Activated CD4-positive, alpha-beta T cell treated with anti-CD3 and anti-CD28 coated beads for 24 hours (primary cell): ENCODE data around the gene HBG2.
"Not testable (repeated sequence)": the region's sequence is repeated elsewhere in the genome, so short reads cannot be mapped to it uniquely, and the experiment has no call there.

ENCODE experiments used
- DNase-seq, 2 donors: peaks; one replicate each; pipeline ENCODE4 v3.0.0-alpha.2; 2020; ENCODE audit warnings: low read depth in 2 of 2

The HBG2 gene

DNA sequence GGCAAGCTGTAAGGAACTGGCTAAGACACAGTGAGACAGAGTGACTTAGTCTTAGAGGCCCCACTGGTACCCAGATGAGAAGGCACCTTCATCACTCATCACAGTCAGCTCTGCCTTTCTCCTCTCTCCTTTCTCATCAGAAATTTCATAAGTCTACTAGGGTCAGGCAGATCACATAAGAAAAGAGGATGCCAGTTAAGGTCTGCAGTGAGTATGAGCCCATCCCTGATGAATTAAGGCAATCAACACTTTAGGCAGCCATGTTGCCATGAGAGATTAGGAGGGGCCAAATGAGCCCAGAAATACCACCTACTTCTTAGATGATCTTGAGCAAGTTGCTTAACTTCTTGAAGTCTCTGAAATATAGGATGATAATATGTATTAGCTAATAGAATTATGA lies 27.0 kb upstream of the HBG2 start:
- DNase-seq = no peak

DNA sequence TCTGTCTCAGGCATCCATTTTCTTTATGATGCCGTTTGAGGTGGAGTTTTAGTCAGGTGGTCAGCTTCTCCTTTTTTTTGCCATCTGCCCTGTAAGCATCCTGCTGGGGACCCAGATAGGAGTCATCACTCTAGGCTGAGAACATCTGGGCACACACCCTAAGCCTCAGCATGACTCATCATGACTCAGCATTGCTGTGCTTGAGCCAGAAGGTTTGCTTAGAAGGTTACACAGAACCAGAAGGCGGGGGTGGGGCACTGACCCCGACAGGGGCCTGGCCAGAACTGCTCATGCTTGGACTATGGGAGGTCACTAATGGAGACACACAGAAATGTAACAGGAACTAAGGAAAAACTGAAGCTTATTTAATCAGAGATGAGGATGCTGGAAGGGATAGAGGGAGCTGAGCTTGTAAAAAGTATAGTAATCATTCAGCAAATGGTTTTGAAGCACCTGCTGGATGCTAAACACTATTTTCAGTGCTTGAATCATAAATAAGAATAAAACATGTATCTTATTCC lies 26.1 kb upstream of the HBG2 start:
- DNase-seq = no peak

DNA sequence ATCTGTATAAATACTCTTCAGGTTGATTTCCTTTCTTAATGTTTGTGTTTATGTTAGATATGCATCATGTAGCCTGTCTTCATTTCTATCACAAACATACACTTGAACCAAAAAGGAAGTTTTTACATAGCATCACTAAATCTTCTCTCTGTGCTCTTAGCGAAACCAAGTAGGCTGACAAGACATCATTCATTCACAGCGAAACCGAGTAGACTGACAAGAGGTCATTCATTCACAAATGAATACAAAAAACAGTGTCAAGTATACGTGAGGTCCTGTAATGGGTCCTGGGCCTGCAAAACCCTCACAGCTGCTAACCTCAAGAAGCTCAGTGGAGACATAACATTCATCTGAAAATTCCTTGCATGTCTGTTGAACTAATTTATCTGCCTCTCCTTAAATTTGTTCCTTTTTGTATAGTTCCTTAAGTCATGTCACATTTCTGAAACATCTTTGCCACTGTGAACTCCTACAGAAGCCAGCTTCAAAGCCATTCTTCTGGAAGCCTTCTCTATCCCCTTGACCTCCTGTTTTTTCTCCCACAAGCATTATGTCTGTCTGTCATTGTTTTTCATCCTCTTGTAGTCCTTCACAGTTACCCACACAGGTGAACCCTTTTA lies 25.0 kb upstream of the HBG2 start:
- DNase-seq = no peak

DNA sequence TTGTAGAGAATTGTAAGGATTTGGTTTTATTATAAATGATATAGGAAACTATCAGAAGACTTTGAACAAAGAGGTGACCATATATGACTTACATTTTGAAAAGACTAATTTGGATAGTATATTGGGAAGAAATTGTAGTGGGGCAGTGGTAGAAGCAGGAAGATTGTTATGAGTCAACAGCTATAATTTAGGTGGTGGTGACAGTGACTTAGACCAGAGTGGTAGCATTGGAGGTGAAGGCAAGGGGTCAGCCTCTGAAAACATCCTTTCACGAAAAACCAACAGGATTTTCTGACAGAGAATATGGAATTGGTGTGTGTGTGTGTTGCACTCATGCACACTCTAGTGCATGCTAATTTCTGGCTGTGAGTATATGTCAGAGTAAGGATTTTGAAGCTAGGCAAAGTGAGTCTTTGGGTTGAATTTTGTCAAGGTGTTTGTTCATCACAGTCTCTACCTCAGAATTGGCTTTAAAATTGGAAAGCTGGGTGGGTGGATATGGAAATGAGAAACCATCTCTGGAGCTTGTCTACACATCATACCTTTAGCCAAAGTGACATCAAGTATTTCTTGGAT lies 23.3 kb upstream of the HBG2 start:
- DNase-seq = no peak

DNA sequence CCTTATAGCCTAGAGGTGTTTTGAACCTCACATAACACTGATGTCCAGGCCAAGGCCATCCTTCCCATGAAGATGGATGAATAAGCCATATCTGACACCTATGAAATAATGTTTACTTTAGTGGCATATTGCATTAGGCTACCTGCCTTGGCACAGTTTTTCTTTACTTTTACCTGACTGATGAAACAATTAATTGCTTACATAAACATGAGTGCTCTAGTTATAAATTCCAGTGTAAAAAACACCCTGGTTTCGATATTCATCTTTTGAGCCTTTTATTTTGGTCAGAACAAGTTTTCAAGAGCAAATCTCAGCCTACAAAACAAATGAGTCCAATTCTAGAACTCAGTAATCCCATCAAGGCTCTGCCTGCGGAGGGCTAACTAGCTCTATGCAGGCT lies 22.1 kb upstream of the HBG2 start:
- DNase-seq = no peak

DNA sequence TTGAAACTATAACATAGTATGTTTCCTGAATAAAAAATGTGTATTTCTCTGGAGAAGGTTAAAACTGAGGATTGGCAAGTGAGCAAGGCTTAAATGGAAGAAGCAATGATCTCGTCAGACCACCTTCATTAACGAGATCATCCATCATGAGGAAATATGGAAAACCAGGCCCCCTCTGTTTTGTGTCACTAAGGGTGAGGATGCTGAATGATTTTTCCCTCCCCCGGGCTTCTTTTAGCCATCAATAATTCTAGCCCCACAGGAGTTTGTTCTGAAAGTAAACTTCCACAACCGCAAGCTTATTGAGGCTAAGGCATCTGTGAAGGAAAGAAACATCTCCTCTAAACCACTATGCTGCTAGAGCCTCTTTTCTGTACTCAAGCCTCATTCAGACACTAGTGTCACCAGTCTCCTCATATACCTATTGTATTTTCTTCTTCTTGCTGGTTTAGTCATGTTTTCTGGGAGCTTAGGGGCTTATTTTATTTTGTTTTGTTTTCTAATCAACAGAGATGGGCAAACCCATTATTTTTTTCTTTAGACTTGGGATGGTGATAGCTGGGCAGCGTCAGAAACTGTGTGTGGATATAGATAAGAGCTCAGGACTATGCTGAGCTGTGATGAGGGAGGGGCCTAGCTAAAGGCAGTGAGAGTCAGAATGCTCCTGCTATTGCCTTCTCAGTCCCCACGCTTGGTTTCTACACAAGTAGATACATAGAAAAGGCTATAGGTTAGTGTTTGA lies 21.0 kb upstream of the HBG2 start:
- DNase-seq = no peak

DNA sequence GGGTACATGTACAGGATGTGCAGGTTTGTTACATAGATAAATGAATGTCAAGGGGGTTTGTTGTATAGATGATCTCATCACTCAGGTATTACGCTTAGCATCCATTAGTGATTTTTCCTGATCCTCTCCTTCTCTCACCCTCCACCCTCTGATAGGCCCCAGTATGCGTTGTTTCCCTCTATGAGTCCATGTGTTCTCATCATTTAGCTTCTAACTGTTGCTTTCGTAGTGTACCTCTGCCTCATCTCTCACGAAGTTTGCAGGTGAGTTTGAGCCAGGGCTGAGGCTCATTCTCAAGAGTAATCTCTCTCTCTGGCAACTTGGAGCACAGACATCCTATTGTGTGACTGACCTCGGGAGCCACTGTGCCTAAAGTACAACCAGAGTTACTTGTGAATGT lies 19.8 kb upstream of the HBG2 start:
- no peak for DNase-seq

DNA sequence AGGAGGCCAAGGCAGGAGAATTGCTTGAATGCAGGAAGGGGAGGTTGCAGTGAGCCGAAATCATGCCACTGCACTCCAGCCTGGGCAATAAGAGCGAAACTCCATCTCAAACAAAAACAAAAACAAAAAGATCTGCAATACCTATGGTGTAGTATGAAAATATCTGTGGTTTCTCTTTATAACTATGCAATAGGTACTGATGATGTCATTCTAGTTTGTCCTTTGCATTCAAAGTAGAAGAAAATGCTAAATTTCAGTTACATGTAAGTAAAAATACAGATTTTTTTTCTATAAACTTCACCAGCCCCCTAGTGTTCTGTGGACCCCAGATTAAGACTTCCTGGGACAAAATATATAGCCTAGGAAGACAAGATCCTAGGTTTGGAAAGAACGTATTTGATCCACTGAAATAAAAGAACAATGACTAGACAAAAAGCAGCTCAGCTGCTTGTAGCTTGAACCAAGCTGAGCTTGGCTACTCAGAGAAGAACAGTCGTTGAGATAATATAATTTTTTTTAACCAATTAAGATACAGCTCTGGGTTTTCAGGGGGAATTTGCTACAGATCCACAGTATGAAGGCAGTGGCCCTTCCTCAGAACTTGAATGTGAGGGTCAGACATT lies 17.9 kb upstream of the HBG2 start:
- DNase-seq = no peak

DNA sequence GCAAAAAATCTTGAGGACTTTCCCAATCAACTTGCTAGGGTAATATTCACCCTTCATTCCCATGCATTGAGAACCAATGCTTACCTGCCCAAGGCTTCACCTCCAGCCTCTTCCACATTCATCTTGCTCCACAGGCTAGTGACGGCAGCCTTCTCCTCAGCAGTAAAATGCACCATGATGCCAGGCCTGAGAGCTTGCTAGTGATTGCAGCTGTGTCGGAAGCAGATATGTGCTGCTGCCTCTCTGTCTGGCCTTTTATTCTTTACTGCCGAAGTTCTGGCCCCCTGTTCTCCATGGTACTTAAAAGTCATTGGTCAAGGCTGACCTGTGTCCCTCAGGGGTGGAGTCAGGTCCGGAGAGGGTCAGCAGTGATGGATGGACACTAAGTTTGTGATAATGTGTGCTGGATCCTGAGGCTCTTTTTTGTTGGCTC lies 15.2 kb upstream of the HBG2 start, which contains the start of gene HBE1:
Gene HBE1 (minus strand): TSS at position 231 of the 433 bp plus-strand sequence. CDS start 55 bp downstream, at position 176.
- DNase-seq = no peak

DNA sequence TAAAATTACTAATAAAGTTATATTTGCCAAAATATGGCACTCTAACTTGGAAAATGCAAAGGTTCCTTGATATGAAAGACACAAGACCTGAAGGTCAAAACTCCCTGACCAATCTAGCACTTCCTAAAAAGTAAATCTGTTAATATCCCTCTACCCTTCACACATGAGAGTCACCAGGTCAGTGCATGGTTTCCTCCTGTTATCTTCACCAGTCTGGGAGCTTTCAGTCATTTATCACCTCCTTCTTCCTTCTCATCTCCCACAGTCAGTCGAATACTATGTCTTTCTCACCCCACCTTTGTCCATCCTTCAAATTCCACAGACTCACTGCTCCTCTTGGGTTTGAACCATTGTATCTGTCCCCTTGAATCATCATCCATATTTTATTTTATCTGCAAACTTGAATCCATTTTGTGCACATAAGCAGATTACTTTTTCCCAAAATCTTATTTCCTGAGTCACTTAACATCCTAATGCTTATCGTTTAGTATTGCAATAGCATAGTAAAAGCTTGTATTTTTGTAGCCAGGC lies 12.5 kb upstream of the HBG2 start:
- DNase-seq = no peak

DNA sequence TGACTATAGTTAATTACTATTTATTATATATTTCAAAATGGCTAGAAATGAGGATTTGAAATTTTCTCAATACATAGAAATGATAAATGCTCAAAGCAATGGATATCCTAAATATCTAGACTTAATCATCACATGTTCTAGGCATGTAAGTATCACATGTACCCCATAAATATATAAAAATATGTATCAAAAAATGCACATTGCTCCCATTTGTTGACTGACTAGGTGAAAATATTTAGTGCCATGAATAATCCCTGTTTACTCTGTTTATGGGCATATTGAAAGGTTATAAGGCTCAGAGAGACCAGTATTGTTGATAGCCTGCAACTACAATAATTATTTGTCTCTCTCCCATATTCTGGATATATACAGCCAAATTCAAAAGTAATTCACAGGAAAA lies 12.0 kb upstream of the HBG2 start:
- DNase-seq = no peak

DNA sequence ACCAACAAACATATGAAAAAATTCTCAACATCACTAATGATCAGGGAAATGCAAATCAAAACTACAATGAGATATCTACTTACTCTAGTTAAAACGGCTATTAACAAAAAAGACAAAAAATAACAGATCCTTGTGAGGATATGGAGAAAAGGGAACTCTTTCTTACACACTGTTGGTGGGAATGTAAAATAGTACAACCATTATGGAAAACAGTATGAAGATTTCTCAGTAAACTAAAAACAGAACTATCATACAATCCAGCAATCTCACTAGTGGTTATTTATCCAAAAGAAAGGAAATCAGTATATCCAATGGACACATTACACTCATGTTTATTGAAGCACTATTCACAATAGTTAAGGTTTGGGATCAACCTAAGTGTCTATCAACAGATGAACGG lies 11.3 kb upstream of the HBG2 start:
- no peak for DNase-seq

DNA sequence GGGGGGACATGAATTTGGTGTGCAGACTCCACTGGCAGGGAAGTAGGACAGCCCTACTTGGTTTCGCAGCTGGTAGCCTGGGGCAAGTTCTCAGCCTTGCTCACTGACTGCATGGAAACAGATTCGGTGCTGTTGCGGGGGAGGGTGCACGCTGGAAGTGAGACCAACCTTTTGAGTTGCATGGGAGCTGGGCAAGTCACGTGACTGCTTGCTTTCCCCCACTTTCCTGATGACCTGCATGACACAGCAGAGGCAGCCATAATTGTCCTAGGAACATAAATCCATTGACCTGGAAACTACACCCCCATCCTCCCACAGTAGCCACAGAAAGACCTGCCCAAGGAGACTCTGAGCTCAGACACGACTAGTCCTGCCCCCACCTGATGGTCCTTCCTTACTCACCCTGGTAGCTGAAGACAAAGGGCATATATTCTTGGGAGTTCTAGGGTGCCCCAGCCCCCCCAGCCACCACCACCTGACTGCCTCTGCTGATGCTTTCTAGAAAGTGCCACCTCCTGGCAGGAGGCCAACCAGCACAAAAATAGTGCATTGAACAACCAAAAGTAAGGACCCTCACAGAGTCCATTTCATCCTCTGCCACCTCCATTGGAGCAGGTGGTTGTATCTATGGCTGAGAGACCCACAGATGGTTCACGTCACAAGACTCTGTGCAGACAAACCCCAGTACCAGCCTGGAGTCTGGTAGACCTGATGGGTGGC lies 4.1 kb upstream of the HBG2 start:
- no peak for DNase-seq

DNA sequence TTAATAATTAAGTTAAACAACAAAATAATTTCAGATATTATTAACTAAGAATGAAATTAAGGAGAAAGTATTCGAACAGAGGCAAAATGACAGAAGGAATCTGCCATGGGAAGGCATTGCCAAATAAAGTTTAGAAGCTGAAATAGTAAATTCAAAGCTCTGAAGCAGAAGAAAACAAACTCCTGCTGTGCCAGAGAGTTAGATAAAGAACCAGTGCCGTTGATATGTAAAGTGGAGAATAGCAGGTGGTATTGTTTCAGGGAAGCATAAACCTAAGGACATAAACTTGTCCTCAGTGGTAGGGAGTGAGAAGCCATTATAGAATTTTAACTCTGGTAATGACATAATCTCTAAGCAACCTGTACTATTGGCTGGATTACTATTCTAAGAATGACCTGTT lies 2.7 kb upstream of the HBG2 start:
- no peak for DNase-seq

DNA sequence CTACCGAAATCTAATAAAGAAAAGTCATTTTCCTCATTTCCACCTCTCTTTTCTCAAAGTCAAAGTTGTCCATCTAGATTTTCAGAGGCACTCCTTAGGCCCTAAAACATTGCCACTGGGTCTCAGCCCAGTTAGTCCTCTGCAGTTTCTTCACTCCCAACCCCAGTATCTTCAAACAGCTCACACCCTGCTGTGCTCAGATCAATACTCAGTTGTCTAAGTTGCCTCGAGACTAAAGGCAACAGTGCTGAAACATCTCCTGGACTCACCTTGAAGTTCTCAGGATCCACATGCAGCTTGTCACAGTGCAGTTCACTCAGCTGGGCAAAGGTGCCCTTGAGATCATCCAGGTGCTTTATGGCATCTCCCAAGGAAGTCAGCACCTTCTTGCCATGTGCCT lies 558 bp downstream of the HBG2 start:
- not testable (repeated sequence) for DNase-seq

DNA sequence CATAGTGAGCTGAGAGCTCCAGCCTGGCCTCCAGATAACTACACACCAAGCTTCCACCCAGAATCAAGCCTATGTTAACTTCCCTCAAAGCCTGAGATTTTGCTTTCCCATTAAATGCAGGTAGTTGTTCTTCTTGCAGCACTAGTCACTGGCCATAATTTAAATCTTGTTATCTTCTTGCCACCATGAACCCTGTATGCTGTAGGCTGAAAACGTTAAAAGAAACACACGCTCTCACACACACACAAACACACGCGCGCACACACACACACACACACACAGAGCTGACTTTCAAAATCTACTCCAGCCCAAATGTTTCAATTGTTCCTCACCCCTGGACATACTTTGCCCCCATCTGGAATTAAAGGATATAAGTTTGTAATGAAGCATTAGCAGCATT lies 1.1 kb downstream of the HBG2 start:
- DNase-seq = not testable (repeated sequence)

DNA sequence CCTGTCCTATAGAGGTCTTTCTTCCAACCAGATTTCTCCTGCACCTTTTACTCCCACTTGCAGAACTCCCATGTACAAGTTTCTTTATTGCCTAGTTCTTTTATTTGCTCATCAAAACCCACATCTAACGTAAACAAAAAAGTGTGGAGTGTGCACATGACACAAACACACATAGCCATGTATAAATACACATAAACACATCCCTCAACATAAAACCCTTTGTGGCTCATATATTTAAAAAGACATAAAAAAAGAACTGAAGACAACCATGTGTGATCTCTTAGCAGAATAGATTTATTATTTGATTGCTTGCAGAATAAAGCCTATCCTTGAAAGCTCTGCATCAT lies 1.7 kb downstream of the HBG2 start:
- no peak for DNase-seq

DNA sequence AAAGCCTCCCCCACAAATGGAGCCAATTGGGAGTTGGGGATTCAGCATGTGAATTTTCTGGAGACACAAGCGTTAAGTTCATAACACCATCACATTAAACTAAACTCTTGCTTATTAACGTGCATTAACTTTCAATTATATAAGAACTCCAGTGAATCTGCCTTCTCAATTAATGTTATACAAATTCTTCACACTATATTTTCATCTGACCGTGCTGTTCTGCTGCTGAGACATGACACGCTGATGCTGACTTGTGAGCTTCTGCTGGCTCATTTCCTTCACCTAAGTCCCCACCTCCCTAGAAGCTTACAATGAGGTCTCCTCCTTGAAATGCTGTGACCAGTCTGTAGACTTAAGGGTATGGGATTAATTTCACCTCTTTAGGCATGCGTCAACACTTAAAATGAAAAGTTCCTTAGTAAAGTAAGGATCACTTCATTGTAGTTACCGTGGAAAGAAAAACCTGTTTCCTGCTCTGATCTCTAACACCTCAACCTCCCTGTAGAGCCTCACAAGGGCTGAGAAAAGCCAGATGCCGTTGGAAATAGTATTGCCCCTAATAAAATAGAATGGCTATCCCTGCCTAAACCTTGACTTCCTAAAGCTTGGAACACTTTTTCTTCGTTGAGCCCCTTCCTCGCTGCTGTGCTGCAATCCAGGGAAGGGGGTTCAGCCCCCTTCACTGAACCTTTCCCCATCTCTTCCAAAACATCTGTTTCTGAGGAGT lies 2.2 kb downstream of the HBG2 start:
- no peak for DNase-seq

DNA sequence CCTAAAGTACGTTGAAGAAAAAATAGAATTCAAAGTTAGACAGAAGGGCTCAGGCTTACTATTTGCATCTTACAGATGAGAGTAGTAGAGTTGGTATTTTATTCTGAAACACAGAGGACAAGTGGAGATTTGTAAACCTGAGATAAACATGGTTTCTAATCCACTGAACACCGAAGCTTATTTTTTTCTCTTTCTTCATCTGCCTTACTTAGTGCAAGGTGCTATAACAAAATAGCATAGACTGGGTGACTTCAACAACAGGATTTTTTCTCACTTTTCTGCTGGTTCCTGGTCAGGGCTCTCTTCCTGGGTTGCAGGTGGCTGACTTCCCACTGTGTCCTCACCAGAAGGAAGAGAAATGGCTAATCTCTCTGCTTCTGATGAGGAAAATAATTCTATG lies 2.8 kb downstream of the HBG2 start:
- no peak for DNase-seq

DNA sequence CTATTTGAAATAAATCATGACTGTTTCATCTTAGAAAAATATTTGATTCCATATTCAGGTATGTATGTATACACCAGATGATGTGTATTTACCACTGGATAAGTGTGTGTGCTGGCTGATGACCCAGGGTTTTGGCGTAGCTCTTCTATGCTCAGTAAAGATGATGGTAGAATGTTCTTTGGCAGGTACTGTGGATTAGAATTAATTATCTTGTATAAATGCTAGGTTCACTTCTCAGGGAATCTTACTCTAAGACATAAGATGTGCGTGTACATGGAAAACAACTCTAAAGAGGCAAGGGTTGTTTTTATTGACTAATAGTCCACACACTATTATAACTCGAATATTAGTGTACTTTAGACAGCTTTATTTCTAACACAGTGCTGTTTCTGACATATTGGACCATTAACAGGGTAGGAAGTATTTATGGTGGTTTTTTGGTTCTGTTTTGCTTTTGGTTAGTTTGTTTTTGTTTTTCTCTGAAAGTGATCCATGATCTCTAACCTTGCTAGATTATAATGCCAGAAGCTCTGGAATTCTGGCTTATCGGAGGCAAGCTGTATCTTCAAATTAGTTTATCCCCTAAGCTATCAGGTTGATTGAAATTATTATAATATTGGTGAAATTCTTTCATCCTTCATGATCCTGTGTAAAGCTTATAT lies 3.9 kb downstream of the HBG2 start:
- DNase-seq = no peak
